Endodermal cell (in vitro differentiated cells): ENCODE results near the gene CLEC3A. TPM values are rescaled to one million over a fixed set of nuclear protein-coding genes. Genes with fewer than 3 reads are reported as not detected.
A peak's percentile ranks its signal among the peaks of the same experiment; 100 is the strongest.

Source experiments
- DNase-seq: peaks from one replicate; pipeline ENCODE4 v3.0.0-alpha.2; 2017
- H3K27ac ChIP-seq: 2 replicates; pipeline ENCODE4 v1.5.1; 2013; ENCODE audit warnings: mild to moderate bottlenecking, low read depth, low read length, moderate library complexity
- H3K27me3 ChIP-seq: 2 replicates; pipeline ENCODE4 v1.6.1; 2013; ENCODE audit warnings: mild to moderate bottlenecking, low read length, moderate library complexity; ENCODE audit not compliant: insufficient read depth, control insufficient read depth, poor library complexity, severe bottlenecking
- H3K36me3 ChIP-seq: 2 replicates; pipeline ENCODE4 v1.7.0; 2013; ENCODE audit warnings: mild to moderate bottlenecking, low read length, moderate library complexity; ENCODE audit not compliant: control insufficient read depth, insufficient read depth
- H3K4me1 ChIP-seq: one replicate; pipeline ENCODE4 v1.7.0; 2013; ENCODE audit warnings: low read length; ENCODE audit not compliant: control insufficient read depth, insufficient read depth
- H3K4me3 ChIP-seq: 2 replicates; pipeline ENCODE4 v1.5.1; 2013; ENCODE audit warnings: mild to moderate bottlenecking, low read length, moderate library complexity
- H3K9ac ChIP-seq: 2 replicates; pipeline ENCODE4 v1.6.1; 2013; ENCODE audit warnings: mild to moderate bottlenecking, low read length, moderate library complexity; ENCODE audit not compliant: poor library complexity, severe bottlenecking; ENCODE audit errors: extremely low read depth
- H3K9me3 ChIP-seq: 2 replicates; pipeline ENCODE4 v1.6.1; 2013; ENCODE audit warnings: mild to moderate bottlenecking, low read length, moderate library complexity; ENCODE audit not compliant: control insufficient read depth
- H3K27ac Mint-ChIP-seq: 2 replicates; pipeline ENCODE4 v1.8.0; 2020; ENCODE audit warnings: mixed read lengths
- H3K27me3 Mint-ChIP-seq: 2 replicates; pipeline ENCODE4 v1.8.0; 2021; ENCODE audit warnings: mild to moderate bottlenecking, mixed read lengths; ENCODE audit not compliant: insufficient read depth
- H3K36me3 Mint-ChIP-seq: 2 replicates; pipeline ENCODE4 v1.8.0; 2020; ENCODE audit warnings: low read depth, mixed read lengths
- H3K4me1 Mint-ChIP-seq: 2 replicates; pipeline ENCODE4 v1.8.0; 2020; ENCODE audit warnings: mixed read lengths
- H3K4me3 Mint-ChIP-seq: 2 replicates; pipeline ENCODE4 v1.8.0; 2020; ENCODE audit warnings: mild to moderate bottlenecking, moderate library complexity, mixed read lengths
- H3K9me3 Mint-ChIP-seq: 2 replicates; pipeline ENCODE4 v1.8.0; 2020; ENCODE audit warnings: mild to moderate bottlenecking, mixed read lengths
- WGBS, 2 experiments: methylation state at CpG; one replicate each; pipeline versions ENCODE4 v1.1.5 to v1.1.7; 2013; ENCODE audit warnings: missing lambda C conversion rate in 2 of 2, mixed read lengths in 1 of 2; ENCODE audit not compliant: insufficient coverage in 1 of 2, insufficient read length in 1 of 2; 5-methylcytosine and 5-hydroxymethylcytosine counted together
- total RNA-seq, 2 donors: library from RNA; stranded (reverse); fragmentation: NEBNext Ultra II Directional in 1 of 2; extraction: Animal tissue kit (Norgen Biotek cat#: 25700) in 1 of 2; gene quantifications; 2 replicates in 1 of 2; 3 replicates in 1 of 2; pipeline ENCODE4 v1.2.1, GENCODE V29; 2021
- TF ChIP-seq, protein P1 (sequence below): fragments of 200-600 bp; sonication (generic); conservative IDR thresholded peaks from 2 replicates; pipeline ENCODE4 v1.5.0; 2021; ENCODE audit warnings: antibody characterized with exemption, mild to moderate bottlenecking

The CLEC3A gene
- total RNA-seq, 2 donors from 2014 or later = not detected

DNA sequence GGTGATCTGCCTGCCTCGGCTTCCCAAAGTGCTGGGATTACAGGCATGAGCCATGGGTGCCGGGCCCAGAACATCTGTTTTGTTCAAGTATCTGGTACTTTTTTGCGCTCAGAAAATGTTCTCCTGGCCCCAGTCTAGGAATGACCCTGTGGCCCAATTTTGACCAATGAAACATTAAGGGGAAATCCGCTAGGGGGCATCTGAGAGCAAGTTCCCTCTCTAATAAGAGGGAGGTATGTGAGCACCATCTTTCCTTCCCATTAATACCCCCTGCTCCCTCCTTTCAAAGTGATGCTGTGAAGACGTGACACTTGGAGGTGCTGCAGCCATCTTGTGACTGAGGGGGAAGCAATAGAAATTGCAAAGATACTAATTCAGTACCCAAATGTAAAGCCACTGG lies 16.5 kb upstream of the CLEC3A start:
- no peaks in the 10 kb centered on the region for H3K9me3 Mint-ChIP-seq
- H3K9me3 ChIP-seq = no peaks in the 10 kb centered on the region
- no peaks in the 10 kb centered on the region for H3K36me3 Mint-ChIP-seq
- TF ChIP-seq, protein P1, sequence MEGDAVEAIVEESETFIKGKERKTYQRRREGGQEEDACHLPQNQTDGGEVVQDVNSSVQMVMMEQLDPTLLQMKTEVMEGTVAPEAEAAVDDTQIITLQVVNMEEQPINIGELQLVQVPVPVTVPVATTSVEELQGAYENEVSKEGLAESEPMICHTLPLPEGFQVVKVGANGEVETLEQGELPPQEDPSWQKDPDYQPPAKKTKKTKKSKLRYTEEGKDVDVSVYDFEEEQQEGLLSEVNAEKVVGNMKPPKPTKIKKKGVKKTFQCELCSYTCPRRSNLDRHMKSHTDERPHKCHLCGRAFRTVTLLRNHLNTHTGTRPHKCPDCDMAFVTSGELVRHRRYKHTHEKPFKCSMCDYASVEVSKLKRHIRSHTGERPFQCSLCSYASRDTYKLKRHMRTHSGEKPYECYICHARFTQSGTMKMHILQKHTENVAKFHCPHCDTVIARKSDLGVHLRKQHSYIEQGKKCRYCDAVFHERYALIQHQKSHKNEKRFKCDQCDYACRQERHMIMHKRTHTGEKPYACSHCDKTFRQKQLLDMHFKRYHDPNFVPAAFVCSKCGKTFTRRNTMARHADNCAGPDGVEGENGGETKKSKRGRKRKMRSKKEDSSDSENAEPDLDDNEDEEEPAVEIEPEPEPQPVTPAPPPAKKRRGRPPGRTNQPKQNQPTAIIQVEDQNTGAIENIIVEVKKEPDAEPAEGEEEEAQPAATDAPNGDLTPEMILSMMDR = peak; percentile 67
- peaks cover 4% of the 10 kb centered on the region for H3K4me1 Mint-ChIP-seq
- WGBS, 2 experiments = 85 to 94% methylated on average over 3 to 5 of the region's 5 CpGs
- no peak overlapping the region for H3K4me3 Mint-ChIP-seq
- no peak overlapping the region for H3K27ac ChIP-seq
- H3K27me3 Mint-ChIP-seq = no peaks in the 10 kb centered on the region
- no peaks in the 10 kb centered on the region for H3K36me3 ChIP-seq
- H3K27ac Mint-ChIP-seq = no peak overlapping the region
- H3K9ac ChIP-seq = no peak overlapping the region
- peak; percentile 68 for DNase-seq
- no peaks in the 10 kb centered on the region for H3K27me3 ChIP-seq
- H3K4me3 ChIP-seq = no peak overlapping the region
- no peaks in the 10 kb centered on the region for H3K4me1 ChIP-seq

DNA sequence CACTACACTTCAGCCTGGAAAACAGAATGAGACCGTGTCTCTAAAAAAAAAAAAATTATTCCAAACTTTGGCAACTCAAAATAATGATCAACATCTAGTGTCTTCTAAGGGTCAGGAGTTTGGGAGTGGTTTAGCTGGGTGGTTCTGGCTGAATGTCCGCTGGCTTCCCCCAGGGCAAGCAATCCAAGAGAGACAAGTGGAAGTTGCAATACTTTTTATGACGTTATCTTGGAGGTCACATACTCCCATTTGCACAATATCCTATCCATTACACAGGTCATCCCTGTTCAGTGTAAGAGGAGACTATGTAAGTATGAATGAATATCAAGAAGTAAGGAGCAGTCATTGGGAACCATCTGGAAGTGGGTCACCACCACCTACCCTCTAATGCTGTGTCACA lies 15.2 kb upstream of the CLEC3A start:
- DNase-seq = no peak

DNA sequence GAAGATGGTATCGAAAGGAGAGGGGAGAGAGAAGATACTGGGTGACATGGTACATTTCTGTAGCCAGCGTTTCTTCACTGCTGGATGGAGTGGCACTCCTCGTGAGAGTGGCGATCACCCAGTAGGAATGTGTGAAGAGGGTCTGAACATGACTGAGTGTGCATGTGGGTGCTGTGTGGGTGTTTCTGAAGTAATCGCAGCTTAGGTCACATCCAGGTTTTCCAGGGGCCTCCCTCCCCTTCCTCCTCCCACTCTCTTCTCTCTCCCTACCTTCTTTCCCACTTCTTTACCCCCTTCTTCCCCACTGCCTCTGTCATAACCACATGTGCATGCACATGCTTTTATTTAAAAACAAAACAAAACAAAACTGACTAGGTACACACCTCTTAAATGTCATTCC lies 1.8 kb downstream of the CLEC3A start:
- WGBS, 2 experiments = 93 to 100% methylated on average over 2 to 5 of the region's 5 CpGs
- no peak overlapping the region for H3K27ac Mint-ChIP-seq
- no peaks in the 10 kb centered on the region for H3K36me3 Mint-ChIP-seq
- peaks cover 5% of the 10 kb centered on the region for H3K27me3 Mint-ChIP-seq
- Histone ChIP-seq H3K36me3 (no peaks in the 10 kb centered on the region), H3K4me1 (no peaks in the 10 kb centered on the region), H3K27ac (no peak overlapping the region), H3K27me3 (no peaks in the 10 kb centered on the region), H3K9ac (no peak overlapping the region), H3K9me3 (no peaks in the 10 kb centered on the region), H3K4me3 (no peak overlapping the region)
- H3K4me1 Mint-ChIP-seq = no peaks in the 10 kb centered on the region
- TF ChIP-seq, protein P1 = no peak
- H3K9me3 Mint-ChIP-seq = no peaks in the 10 kb centered on the region
- no peak overlapping the region for H3K4me3 Mint-ChIP-seq
- no peak for DNase-seq

More for the DNA sequence above, 15.2 kb upstream of the CLEC3A start:
- H3K9me3 Mint-ChIP-seq = no peaks in the 10 kb centered on the region
- H3K4me1 ChIP-seq = no peaks in the 10 kb centered on the region
- peaks cover 4% of the 10 kb centered on the region for H3K4me1 Mint-ChIP-seq
- peaks cover 4% of the 10 kb centered on the region for H3K27me3 Mint-ChIP-seq
- H3K36me3 Mint-ChIP-seq = no peaks in the 10 kb centered on the region
- H3K27ac Mint-ChIP-seq = no peak overlapping the region
- H3K36me3 ChIP-seq = no peaks in the 10 kb centered on the region
- H3K27me3 ChIP-seq = no peaks in the 10 kb centered on the region
- no peak overlapping the region for H3K4me3 Mint-ChIP-seq
- H3K27ac ChIP-seq = no peak overlapping the region
- TF ChIP-seq, protein P1 = no peak
- WGBS, 2 experiments = 88 to 92% methylated on average over 2 of the region's 3 CpGs
- H3K9ac ChIP-seq = no peak overlapping the region
- H3K4me3 ChIP-seq = no peak overlapping the region
- H3K9me3 ChIP-seq = no peaks in the 10 kb centered on the region
